ENCODE measurements around the gene LYAR. TPM values are rescaled to one million over a fixed set of nuclear protein-coding genes. Genes with fewer than 3 reads are reported as not detected.

The LYAR gene
- polyA plus RNA-seq, 1 of the 3 experiments (the other 2 are of a cell fraction), result 11.2 TPM

DNA sequence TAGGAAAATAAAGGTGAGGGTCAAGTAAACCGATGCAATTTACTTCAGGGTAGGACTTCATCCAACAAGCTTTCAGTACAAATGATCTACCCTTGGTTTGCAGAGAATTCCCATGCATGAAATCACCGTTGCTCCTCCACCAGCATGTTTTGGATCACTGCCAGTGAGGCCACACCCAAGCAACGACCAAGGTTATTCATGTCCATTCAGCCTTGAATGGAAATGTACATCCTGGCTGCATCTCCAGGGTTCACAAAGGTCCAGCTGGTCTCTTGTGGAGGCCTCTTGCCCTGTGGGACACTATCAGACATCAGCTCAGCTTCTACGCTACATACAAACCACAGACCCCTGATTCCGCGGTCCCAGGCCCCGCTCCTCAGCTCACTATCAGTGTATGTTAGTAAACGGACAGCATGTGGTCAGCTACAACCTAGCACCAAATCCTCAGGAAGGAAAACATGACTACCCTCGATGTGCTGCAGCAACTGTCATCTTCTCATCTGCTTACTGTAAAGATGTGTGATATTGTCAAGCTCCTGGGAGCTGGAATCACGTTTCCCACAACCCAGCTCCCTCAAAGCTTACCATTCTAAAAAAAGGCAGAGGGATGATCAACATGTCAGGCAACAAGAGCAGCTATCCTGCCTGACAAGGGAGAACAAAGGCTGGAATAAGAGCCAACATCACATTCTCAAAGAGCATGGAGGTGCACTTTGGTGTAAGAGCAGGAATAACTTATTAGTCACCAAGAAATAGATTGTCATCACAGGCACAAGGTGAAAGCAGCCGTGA lies 4.9 kb downstream of the LYAR start (continued):
- TF ChIP-seq, protein P1, sequence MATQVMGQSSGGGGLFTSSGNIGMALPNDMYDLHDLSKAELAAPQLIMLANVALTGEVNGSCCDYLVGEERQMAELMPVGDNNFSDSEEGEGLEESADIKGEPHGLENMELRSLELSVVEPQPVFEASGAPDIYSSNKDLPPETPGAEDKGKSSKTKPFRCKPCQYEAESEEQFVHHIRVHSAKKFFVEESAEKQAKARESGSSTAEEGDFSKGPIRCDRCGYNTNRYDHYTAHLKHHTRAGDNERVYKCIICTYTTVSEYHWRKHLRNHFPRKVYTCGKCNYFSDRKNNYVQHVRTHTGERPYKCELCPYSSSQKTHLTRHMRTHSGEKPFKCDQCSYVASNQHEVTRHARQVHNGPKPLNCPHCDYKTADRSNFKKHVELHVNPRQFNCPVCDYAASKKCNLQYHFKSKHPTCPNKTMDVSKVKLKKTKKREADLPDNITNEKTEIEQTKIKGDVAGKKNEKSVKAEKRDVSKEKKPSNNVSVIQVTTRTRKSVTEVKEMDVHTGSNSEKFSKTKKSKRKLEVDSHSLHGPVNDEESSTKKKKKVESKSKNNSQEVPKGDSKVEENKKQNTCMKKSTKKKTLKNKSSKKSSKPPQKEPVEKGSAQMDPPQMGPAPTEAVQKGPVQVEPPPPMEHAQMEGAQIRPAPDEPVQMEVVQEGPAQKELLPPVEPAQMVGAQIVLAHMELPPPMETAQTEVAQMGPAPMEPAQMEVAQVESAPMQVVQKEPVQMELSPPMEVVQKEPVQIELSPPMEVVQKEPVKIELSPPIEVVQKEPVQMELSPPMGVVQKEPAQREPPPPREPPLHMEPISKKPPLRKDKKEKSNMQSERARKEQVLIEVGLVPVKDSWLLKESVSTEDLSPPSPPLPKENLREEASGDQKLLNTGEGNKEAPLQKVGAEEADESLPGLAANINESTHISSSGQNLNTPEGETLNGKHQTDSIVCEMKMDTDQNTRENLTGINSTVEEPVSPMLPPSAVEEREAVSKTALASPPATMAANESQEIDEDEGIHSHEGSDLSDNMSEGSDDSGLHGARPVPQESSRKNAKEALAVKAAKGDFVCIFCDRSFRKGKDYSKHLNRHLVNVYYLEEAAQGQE (IDR thresholded peaks at IDR 0.05; ENCODE audit: low read depth, low read length), result no peak
- no peak for TF ChIP-seq NRF1 (IDR thresholded peaks at IDR 0.05; ENCODE audit: low read depth, low read length)
- TF ChIP-seq, protein P2, sequence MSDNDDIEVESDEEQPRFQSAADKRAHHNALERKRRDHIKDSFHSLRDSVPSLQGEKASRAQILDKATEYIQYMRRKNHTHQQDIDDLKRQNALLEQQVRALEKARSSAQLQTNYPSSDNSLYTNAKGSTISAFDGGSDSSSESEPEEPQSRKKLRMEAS (IDR thresholded peaks at IDR 0.05; ENCODE audit: low read depth), result no peak
- no peak for TF ChIP-seq CHD2 (IDR thresholded peaks at IDR 0.05; ENCODE audit: low read length, partially characterized antibody)
- TF ChIP-seq, protein P3, sequence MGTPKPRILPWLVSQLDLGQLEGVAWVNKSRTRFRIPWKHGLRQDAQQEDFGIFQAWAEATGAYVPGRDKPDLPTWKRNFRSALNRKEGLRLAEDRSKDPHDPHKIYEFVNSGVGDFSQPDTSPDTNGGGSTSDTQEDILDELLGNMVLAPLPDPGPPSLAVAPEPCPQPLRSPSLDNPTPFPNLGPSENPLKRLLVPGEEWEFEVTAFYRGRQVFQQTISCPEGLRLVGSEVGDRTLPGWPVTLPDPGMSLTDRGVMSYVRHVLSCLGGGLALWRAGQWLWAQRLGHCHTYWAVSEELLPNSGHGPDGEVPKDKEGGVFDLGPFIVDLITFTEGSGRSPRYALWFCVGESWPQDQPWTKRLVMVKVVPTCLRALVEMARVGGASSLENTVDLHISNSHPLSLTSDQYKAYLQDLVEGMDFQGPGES (IDR thresholded peaks at IDR 0.05; ENCODE audit: low read depth, low read length), result no peak
- no peak for TF ChIP-seq FOXM1 (IDR thresholded peaks at IDR 0.05; ENCODE audit: low read depth)
- TF ChIP-seq SIN3A (IDR thresholded peaks at IDR 0.05; ENCODE audit: borderline replicate concordance, low read depth, low read length), result no peak

DNA sequence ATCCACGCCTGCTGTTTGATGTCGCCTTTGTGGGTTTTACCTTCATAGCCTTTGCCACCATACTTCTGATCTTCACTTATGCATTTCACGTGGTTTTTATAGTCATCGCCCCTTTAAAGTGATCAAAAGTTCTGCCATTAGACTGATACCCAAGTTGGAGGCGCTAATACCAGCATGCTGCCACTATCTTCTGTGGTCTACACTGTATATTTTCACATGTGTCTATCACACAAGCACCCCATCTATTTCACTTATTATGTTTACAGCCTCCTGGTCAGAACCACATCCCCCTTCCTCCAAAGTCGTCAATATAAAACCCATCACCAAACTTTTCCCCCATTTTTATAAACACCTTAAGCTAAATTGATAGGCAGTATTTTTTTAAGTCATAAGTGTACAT lies 8.2 kb downstream of the LYAR start:
- Histone ChIP-seq H4K20me1 (ENCODE audit: insufficient read depth) (no peaks in the 10 kb centered on the region), H3K4me1 (ENCODE audit: control insufficient read depth in 1 of 2, insufficient read depth in 2 of 2, low read depth in 1 of 2, low read length in 1 of 2) (no peaks in the 10 kb centered on the region; a peak in 1 of 4 replicates), H3K27me3 (ENCODE audit: insufficient read depth) (no peaks in the 10 kb centered on the region), H2AFZ (ENCODE audit: low read depth) (no peak overlapping the region), H3K79me2 (ENCODE audit: insufficient read depth) (peaks cover 20% of the 10 kb centered on the region; the same call in 1 of the 2 replicates), H3K36me3 (replicated peaks in 1 of 2; ENCODE audit: control insufficient read depth in 1 of 2, insufficient read depth in 2 of 2, low read length in 1 of 2) (peaks cover 56 to 86% of the 10 kb centered on the region in 2 experiments), H3K9ac (no peak overlapping the region), H3K27ac (ENCODE audit: low read depth in 2 of 2, low read length in 1 of 2) (no peak overlapping the region), H3K4me3 (ENCODE audit: low read depth in 2 of 2, low read length in 1 of 2) (no peak overlapping the region), H3K4me2 (no peak overlapping the region), H3K9me3 (no peaks in the 10 kb centered on the region), H3F3A (replicated peaks; ENCODE audit: insufficient read depth) (no peaks in the 10 kb centered on the region), H3K9me2 (no peaks in the 10 kb centered on the region)
- POLR2A ChIA-PET, result no interaction called here
- CTCF ChIA-PET, result no interaction called here
- WGBS (ENCODE audit: low lambda C conversion rate), result 91% methylated on average over 6 of the region's 6 CpGs
- DNase-seq, result no peak
- TF ChIP-seq MEF2A (IDR thresholded peaks at IDR 0.05; ENCODE audit: borderline replicate concordance, low read depth) (no peak), TCF12 (IDR thresholded peaks at IDR 0.05) (no peak), FOXJ3 (CRISPR knock-in tag; IDR thresholded peaks at IDR 0.05) (no peak), EZH2phosphoT487 (IDR thresholded peaks at IDR 0.05; ENCODE audit: borderline replicate concordance, low read depth) (no peak), RXRA (IDR thresholded peaks at IDR 0.05; ENCODE audit: borderline replicate concordance, low read depth) (no peak), RFX5 (IDR thresholded peaks at IDR 0.05; ENCODE audit: low read length) (no peak), MXI1 (IDR thresholded peaks at IDR 0.05; ENCODE audit: low read depth, low read length) (no peak), RAD21 (IDR thresholded peaks at IDR 0.05; ENCODE audit: low read length) (no peak)
- TF ChIP-seq, protein P4, sequence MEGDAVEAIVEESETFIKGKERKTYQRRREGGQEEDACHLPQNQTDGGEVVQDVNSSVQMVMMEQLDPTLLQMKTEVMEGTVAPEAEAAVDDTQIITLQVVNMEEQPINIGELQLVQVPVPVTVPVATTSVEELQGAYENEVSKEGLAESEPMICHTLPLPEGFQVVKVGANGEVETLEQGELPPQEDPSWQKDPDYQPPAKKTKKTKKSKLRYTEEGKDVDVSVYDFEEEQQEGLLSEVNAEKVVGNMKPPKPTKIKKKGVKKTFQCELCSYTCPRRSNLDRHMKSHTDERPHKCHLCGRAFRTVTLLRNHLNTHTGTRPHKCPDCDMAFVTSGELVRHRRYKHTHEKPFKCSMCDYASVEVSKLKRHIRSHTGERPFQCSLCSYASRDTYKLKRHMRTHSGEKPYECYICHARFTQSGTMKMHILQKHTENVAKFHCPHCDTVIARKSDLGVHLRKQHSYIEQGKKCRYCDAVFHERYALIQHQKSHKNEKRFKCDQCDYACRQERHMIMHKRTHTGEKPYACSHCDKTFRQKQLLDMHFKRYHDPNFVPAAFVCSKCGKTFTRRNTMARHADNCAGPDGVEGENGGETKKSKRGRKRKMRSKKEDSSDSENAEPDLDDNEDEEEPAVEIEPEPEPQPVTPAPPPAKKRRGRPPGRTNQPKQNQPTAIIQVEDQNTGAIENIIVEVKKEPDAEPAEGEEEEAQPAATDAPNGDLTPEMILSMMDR (IDR thresholded peaks at IDR 0.05), result no peak
- TF ChIP-seq, protein P5, sequence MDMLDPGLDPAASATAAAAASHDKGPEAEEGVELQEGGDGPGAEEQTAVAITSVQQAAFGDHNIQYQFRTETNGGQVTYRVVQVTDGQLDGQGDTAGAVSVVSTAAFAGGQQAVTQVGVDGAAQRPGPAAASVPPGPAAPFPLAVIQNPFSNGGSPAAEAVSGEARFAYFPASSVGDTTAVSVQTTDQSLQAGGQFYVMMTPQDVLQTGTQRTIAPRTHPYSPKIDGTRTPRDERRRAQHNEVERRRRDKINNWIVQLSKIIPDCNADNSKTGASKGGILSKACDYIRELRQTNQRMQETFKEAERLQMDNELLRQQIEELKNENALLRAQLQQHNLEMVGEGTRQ (IDR thresholded peaks at IDR 0.05; ENCODE audit: borderline replicate concordance, low read depth, low read length), result no peak
- TF ChIP-seq, protein P6, sequence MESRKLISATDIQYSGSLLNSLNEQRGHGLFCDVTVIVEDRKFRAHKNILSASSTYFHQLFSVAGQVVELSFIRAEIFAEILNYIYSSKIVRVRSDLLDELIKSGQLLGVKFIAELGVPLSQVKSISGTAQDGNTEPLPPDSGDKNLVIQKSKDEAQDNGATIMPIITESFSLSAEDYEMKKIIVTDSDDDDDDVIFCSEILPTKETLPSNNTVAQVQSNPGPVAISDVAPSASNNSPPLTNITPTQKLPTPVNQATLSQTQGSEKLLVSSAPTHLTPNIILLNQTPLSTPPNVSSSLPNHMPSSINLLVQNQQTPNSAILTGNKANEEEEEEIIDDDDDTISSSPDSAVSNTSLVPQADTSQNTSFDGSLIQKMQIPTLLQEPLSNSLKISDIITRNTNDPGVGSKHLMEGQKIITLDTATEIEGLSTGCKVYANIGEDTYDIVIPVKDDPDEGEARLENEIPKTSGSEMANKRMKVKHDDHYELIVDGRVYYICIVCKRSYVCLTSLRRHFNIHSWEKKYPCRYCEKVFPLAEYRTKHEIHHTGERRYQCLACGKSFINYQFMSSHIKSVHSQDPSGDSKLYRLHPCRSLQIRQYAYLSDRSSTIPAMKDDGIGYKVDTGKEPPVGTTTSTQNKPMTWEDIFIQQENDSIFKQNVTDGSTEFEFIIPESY (IDR thresholded peaks at IDR 0.05; ENCODE audit: borderline replicate concordance, low read depth), result no peak
- TF ChIP-seq, protein P7, sequence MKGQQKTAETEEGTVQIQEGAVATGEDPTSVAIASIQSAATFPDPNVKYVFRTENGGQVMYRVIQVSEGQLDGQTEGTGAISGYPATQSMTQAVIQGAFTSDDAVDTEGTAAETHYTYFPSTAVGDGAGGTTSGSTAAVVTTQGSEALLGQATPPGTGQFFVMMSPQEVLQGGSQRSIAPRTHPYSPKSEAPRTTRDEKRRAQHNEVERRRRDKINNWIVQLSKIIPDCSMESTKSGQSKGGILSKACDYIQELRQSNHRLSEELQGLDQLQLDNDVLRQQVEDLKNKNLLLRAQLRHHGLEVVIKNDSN (IDR thresholded peaks at IDR 0.05; ENCODE audit: borderline replicate concordance, low read depth), result no peak

Measured in SK-N-SH (cell line).